SK-N-SH treated with all-trans-retinoic acid at 6 μM for 48 hours (cell line): ENCODE data around the gene SLC16A1.
A peak's percentile ranks its signal among the peaks of the same experiment; 100 is the strongest.

Experiments used
- ATAC-seq: fragments of 200-7000 bp; cut with Tn5 transposase; 3 replicates; pipeline ENCODE4 v1.9.1; 2020; ENCODE audit warnings: mild to moderate bottlenecking, moderate library complexity
- ARNTL ChIP-seq: fragments of 450-650 bp; formaldehyde crosslinking; IDR thresholded peaks from 2 replicates; pipeline ENCODE4 v1.5.0; 2020; ENCODE audit warnings: low read depth, mild to moderate bottlenecking, moderate library complexity, borderline replicate concordance
- BACH2 ChIP-seq: fragments of 250-450 bp; sonication (Bioruptor Pico); IDR thresholded peaks from 2 replicates; pipeline ENCODE4 v1.9.0; 2021; ENCODE audit warnings: mild to moderate bottlenecking, borderline replicate concordance
- CSDC2 ChIP-seq: fragments of 250-450 bp; sonication (Bioruptor Pico); IDR thresholded peaks from 2 replicates; pipeline ENCODE4 v1.5.0; 2020; ENCODE audit warnings: mild to moderate bottlenecking, moderate library complexity
- CSRNP3 ChIP-seq: fragments of 250-450 bp; sonication (Bioruptor Pico); IDR thresholded peaks from 2 replicates; pipeline ENCODE4 v1.5.1; 2021; ENCODE audit warnings: mild to moderate bottlenecking, moderate library complexity
- ESRRG ChIP-seq: fragments of 250-450 bp; sonication (Bioruptor Pico); IDR thresholded peaks from 2 replicates; pipeline ENCODE4 v1.6.1; 2021; ENCODE audit warnings: mild to moderate bottlenecking
- GLIS3 ChIP-seq: fragments of 250-450 bp; sonication (Bioruptor Pico); IDR thresholded peaks from 2 replicates; pipeline ENCODE4 v1.5.0; 2020; ENCODE audit warnings: mild to moderate bottlenecking, moderate library complexity
- ISL1 ChIP-seq: fragments of 250-450 bp; sonication (Bioruptor Pico); IDR thresholded peaks from 2 replicates; pipeline ENCODE4 v2.1.2; 2022; ENCODE audit warnings: mild to moderate bottlenecking, moderate library complexity
- OSR1 ChIP-seq: fragments of 250-450 bp; sonication (Bioruptor Pico); IDR thresholded peaks from 2 replicates; pipeline ENCODE4 v1.8.0; 2022; ENCODE audit warnings: moderate library complexity, mild to moderate bottlenecking, inconsistent platforms
- PATZ1 ChIP-seq: fragments of 250-450 bp; sonication (Bioruptor Pico); IDR thresholded peaks from 2 replicates; pipeline ENCODE4 v1.8.0; 2020; ENCODE audit warnings: mild to moderate bottlenecking, moderate library complexity, borderline replicate concordance
- PPARA ChIP-seq: fragments of 250-450 bp; sonication (Bioruptor Pico); IDR thresholded peaks from 2 replicates; pipeline ENCODE4 v1.5.0; 2020; ENCODE audit warnings: mild to moderate bottlenecking, borderline replicate concordance
- RARB ChIP-seq: fragments of 250-450 bp; sonication (Bioruptor Pico); IDR thresholded peaks from 2 replicates; pipeline ENCODE4 v1.8.0; 2021; ENCODE audit warnings: mild to moderate bottlenecking, moderate library complexity
- SNAI2 ChIP-seq: fragments of 250-450 bp; sonication (Bioruptor Pico); IDR thresholded peaks from 2 replicates; pipeline ENCODE4 v1.5.0; 2020; ENCODE audit warnings: mild to moderate bottlenecking, moderate library complexity
- TCF4 ChIP-seq: fragments of 250-450 bp; sonication (Bioruptor Pico); IDR thresholded peaks from 2 replicates; pipeline ENCODE4 v1.8.0; 2021; ENCODE audit warnings: mild to moderate bottlenecking, moderate library complexity, borderline replicate concordance
- TOX ChIP-seq: fragments of 250-450 bp; sonication (Bioruptor Pico); IDR thresholded peaks from 2 replicates; pipeline ENCODE4 v1.8.0; 2021; ENCODE audit warnings: mild to moderate bottlenecking, moderate library complexity, borderline replicate concordance
- TSHZ2 ChIP-seq: fragments of 250-450 bp; sonication (Bioruptor Pico); IDR thresholded peaks from 2 replicates; pipeline ENCODE4 v1.5.0; 2020; ENCODE audit warnings: mild to moderate bottlenecking, moderate library complexity
- ZC3H10 ChIP-seq: fragments of 250-450 bp; sonication (Bioruptor Pico); IDR thresholded peaks from 2 replicates; pipeline ENCODE4 v1.5.1; 2021; ENCODE audit warnings: mild to moderate bottlenecking, moderate library complexity
- ZFP3 ChIP-seq: fragments of 250-450 bp; sonication (Bioruptor Pico); IDR thresholded peaks from 2 replicates; pipeline ENCODE4 v1.5.0; 2020; ENCODE audit warnings: mild to moderate bottlenecking, moderate library complexity
- ZFP30 ChIP-seq: fragments of 450-650 bp; formaldehyde crosslinking; IDR thresholded peaks from 2 replicates; pipeline ENCODE4 v1.5.0; 2022; ENCODE audit warnings: mild to moderate bottlenecking, moderate library complexity
- ZNF565 ChIP-seq: fragments of 450-650 bp; formaldehyde crosslinking; conservative IDR thresholded peaks from 2 replicates; pipeline ENCODE4 v1.5.0; 2020; ENCODE audit warnings: low read depth, mild to moderate bottlenecking, moderate library complexity
- ZNF70 ChIP-seq: fragments of 450-650 bp; formaldehyde crosslinking; IDR thresholded peaks from 2 replicates; pipeline ENCODE4 v1.5.0; 2020; ENCODE audit warnings: mild to moderate bottlenecking, moderate library complexity

The SLC16A1 gene

GRCh38 chr1:112956544-112957132 is 642 bp upstream of the SLC16A1 start:
- peak; percentile 18 for ATAC-seq
- TF ChIP-seq TOX (CRISPR knock-in tag) (no peak), TCF4 (CRISPR knock-in tag) (no peak), ARNTL (no peak), ZC3H10 (CRISPR knock-in tag) (no peak), CSRNP3 (CRISPR knock-in tag) (no peak), ESRRG (no peak), PATZ1 (CRISPR knock-in tag) (no peak), OSR1 (CRISPR knock-in tag) (no peak), SNAI2 (CRISPR knock-in tag) (no peak), GLIS3 (CRISPR knock-in tag) (no peak), BACH2 (CRISPR knock-in tag) (no peak), ZFP3 (CRISPR knock-in tag) (no peak), ZFP30 (CRISPR knock-in tag) (no peak), TSHZ2 (CRISPR knock-in tag) (no peak)
- TF ChIP-seq, all 23 proteins: peak for 0

- ATAC-seq: peak; percentile 61
- TF ChIP-seq ZNF70 (CRISPR knock-in tag) (no peak), RARB (CRISPR knock-in tag) (no peak), PPARA (no peak), ZFP30 (CRISPR knock-in tag) (no peak), CSRNP3 (CRISPR knock-in tag) (no peak), SNAI2 (CRISPR knock-in tag) (no peak), ZFP3 (CRISPR knock-in tag) (no peak)
These were observed 837 bp downstream of the SLC16A1 start for GRCh38 chr1:112954945-112955772.

GRCh38 chr1:112954017-112954650 is 1.9 kb downstream of the SLC16A1 start:
- no peak for ATAC-seq
- no peak for TF ChIP-seq ZNF70 (CRISPR knock-in tag)
- no peak for TF ChIP-seq BACH2 (CRISPR knock-in tag)
- TF ChIP-seq ZFP3 (CRISPR knock-in tag): no peak
- TF ChIP-seq PPARA: no peak
- TF ChIP-seq SNAI2 (CRISPR knock-in tag): no peak
- TF ChIP-seq CSDC2 (CRISPR knock-in tag): no peak
- TF ChIP-seq CSRNP3 (CRISPR knock-in tag): no peak
- TF ChIP-seq TSHZ2 (CRISPR knock-in tag): no peak
- no peak for TF ChIP-seq ARNTL
- no peak for TF ChIP-seq RARB (CRISPR knock-in tag)
- TF ChIP-seq ZNF565: no peak
- no peak for TF ChIP-seq ESRRG
- no peak for TF ChIP-seq ISL1 (CRISPR knock-in tag)
- TF ChIP-seq ZFP30 (CRISPR knock-in tag): no peak
- TF ChIP-seq ZC3H10 (CRISPR knock-in tag): no peak
- TF ChIP-seq PATZ1 (CRISPR knock-in tag): no peak
